GM15510 (cell line): Measurements from ENCODE around the gene MTX1.
A peak's percentile ranks its signal among the peaks of the same experiment; 100 is the strongest.

Experiments
- POLR2A ChIP-seq: IDR thresholded peaks from 3 replicates; pipeline ENCODE4 v1.6.1; 2011; ENCODE audit warnings: borderline replicate concordance; ENCODE audit not compliant: insufficient read length; ENCODE audit errors: extremely low read depth

MTX1 gene

GRCh38 chr1:155245163-155245524, 36.6 kb downstream of the MTX1 start:
- TF ChIP-seq POLR2A, result no peak

DNA sequence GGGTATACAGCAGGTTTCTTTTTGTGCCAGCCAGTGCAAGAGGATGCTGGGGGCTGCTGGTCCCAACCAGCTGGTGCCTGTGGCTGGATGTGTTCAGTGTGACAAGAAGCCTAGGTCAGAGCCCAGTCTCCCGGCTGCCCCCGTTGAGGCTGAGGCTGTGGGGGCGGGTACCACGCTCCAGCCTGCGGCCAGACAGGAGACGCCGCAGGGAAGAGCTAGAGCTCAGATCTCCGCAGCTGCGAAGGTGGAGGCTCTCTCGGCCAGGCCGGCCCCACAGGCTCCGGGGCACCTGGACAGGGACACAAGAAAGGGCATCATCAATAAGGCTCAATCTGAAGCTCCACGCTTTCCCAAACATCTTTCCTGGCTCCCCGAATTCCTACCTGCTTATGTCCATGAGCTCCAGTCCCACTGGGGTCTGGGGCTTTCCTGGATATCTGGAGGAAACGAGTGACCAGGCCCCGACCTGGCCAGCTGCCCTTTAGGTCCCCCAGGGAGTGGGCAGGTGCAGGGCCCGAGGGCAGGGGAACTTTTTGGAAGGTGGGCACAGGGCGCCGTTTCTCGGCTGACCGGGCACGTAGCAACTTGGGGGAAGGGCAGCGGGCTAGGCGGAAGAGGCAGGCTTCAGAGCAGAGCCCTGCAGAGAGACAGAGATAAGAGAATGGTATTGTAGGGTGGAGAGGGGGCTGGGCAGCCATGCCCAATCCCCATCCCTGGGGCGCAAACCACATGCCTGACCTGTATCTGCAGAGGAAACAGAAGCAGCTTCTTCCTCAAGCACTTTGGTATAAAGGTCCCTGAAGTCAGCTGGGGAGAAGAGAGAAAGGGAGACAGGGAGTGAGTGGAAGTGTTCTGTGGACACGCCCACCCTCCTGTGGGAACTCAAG, 39.4 kb downstream of the MTX1 start:
- no peak for TF ChIP-seq POLR2A

DNA sequence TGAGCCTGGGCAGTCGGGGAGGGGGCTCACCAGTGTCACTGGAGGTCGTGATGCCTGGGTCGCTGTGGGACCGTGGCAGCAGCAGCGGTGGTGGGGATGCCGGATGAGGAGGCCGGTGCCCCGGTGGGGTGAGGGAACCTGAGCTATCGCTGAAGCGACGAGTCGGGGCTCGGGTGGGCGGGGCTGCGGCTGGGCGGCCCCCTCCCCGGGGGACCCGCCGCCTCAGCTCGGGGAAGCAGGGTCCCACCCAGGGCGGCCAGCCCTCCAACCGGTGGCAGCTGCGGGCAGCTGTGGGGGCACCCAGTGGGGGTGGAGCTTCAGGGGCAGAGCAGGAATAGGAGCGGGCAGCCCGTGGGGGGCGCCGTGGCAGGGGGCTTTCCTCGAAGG, 41.7 kb downstream of the MTX1 start:
- no peak for TF ChIP-seq POLR2A

- peak; percentile 28 for TF ChIP-seq POLR2A
Observed at GRCh38 chr1:155250633-155251449, 42.3 kb downstream of the MTX1 start.

GRCh38 chr1:155251566-155251965, 43.1 kb downstream of the MTX1 start:
- no peak for TF ChIP-seq POLR2A

DNA sequence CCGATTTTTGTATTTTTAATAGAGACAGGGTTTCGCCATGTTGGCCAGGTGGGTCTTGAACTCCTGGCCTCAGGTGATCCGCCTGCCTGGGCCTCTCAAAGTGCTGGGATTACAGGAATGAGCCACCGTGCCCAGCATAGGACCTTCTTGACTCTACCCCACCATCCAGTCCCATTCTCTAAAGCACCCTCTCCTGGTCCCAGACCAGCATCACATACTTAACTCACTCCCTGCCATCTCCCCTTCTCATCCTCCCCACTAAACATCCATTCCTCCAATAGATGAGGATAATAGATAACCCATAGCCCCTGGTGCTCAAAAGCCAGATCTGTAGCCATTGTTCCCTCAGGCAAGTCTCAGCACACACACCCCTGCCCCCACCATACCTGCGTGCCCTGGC, 44.7 kb downstream of the MTX1 start:
- no peak for TF ChIP-seq POLR2A

DNA sequence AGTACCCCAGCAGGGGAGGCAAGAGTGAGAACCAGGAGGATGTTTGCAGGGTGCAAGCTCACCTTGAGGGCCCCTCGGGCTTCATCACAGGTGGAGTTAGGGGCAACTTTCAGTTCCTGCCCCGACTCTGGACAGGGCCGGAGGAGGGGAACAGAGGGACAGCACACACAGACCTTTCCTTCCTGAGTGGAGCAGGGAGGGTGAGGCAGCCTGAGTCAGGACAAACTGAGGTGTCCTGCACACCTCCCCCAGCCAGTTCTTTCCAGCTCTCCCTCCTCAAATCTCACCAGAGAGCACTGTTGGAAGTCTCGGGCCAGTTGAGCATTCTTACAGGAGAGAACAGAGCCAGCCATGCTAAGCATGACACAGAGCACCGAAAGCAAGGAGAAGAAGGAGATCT, 45.3 kb downstream of the MTX1 start:
- no peak for TF ChIP-seq POLR2A

GRCh38 chr1:155254228-155254713, 45.8 kb downstream of the MTX1 start:
- TF ChIP-seq POLR2A, result no peak

GRCh38 chr1:155254714-155255242, 46.3 kb downstream of the MTX1 start:
- TF ChIP-seq POLR2A, result no peak

DNA sequence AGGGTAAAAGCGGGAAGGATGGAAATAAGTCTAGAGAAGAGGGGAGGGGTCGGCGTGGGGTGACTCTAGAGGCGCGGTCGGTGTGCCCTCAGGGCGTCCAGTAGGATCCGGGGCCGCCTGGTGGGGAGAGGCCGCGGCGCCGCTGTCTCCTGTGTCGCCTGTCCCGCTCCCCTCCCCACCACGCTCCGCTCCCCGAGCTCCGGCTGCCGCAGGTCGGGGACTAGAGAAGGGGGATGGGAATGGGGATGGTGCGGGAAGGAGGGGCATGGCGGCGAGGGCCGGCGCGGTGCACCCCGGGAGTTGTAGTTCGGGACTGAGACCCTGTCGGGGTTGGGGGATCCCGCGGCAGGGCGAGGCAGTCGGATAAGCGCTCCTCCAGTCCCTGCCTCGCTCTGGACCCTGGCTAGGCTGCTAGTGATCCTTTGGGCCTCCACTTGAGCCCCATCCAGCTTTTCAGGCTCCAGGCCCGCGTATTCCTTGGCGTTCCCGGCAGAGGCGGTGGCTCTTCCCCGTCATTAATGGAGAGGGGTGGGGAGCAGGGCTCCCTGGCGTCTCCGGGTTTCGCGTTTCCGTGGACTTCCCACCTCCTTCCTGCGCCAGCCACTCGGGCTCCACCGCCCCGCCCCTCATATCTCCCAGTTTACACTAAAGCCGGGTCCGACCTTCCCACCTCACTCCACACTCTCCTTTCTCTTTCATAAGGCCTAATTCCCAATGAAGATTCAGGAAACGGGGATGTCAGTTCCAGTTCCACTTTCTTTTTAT, 46.9 kb downstream of the MTX1 start, which contains the start of gene ENTREP3:
Gene ENTREP3 (minus strand): TSS at position 241 of the 765 bp plus-strand sequence. CDS start 606 bp downstream, outside the sequence.
- TF ChIP-seq POLR2A, result peak; percentile 65

- TF ChIP-seq POLR2A, result no peak
Observed at GRCh38 chr1:155256058-155256852, 47.8 kb downstream of the MTX1 start.

DNA sequence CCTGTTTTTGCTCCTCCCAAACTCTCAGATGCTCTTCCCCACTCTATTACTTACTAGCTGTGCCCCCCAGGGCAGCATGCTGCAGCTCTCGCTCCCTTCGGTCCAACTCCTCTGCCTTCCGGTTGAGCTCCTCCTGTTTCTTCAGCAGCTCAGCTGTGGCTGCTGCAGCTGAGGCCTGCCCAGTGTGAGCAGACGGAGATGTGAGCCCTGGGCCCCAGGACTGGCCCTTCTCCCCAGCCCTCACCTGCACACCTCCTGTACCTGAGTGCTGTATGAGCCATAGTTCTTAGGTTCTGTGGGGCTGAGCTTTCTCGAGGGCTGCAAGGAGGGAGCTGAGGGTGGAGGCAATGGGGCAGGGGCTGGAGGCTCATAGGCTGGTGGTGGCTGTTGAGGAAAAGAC, 51.8 kb downstream of the MTX1 start:
- TF ChIP-seq POLR2A, result no peak

GRCh38 chr1:155261493-155261851, 53.0 kb downstream of the MTX1 start:
- TF ChIP-seq POLR2A, result no peak
